CD4-positive, alpha-beta T cell treated with Interleukin-10 for 1 hour (primary cell): Measurements from ENCODE around the gene KLC4.
A peak's percentile ranks its signal among the peaks of the same experiment; 100 is the strongest.
"Not testable (repeated sequence)": the region's sequence is repeated elsewhere in the genome, so short reads cannot be mapped to it uniquely, and the experiment has no call there.

Experiments used
- DNase-seq: peaks from one replicate; pipeline ENCODE4 v3.0.0-alpha.2; 2020

Gene KLC4

GRCh38 chr6:43037197-43037596 lies 22.2 kb upstream of the KLC4 start:
- no peak for DNase-seq

- DNase-seq = no peak
Observed at GRCh38 chr6:43037706-43038105, 21.7 kb upstream of the KLC4 start.

GRCh38 chr6:43038727-43039126 lies 20.7 kb upstream of the KLC4 start:
- no peak for DNase-seq

- no peak for DNase-seq
Observed at GRCh38 chr6:43040542-43041257, 18.7 kb upstream of the KLC4 start.

- not testable (repeated sequence) for DNase-seq
Observed at GRCh38 chr6:43041475-43041874, 18.0 kb upstream of the KLC4 start.

- no peak for DNase-seq
Observed at GRCh38 chr6:43043310-43043709, 16.1 kb upstream of the KLC4 start.

GRCh38 chr6:43045371-43045930 lies 14.0 kb upstream of the KLC4 start:
- DNase-seq = no peak

GRCh38 chr6:43047998-43048397 lies 11.4 kb upstream of the KLC4 start:
- DNase-seq = no peak

GRCh38 chr6:43050981-43051380 lies 8.4 kb upstream of the KLC4 start:
- DNase-seq = no peak

- DNase-seq = no peak
Observed at GRCh38 chr6:43052225-43052841, 7.1 kb upstream of the KLC4 start.

- DNase-seq = no peak
Observed at GRCh38 chr6:43052842-43053544, 6.4 kb upstream of the KLC4 start.

GRCh38 chr6:43053545-43054205 lies 5.8 kb upstream of the KLC4 start, which contains the start of gene CUL7:
CUL7 (minus strand) TSS chr6:43053851; CDS start chr6:43052788, 1,063 bp downstream.
- DNase-seq = peak; percentile 92

- DNase-seq = no peak
Observed at GRCh38 chr6:43054206-43054943, 5.1 kb upstream of the KLC4 start.

- no peak for DNase-seq
Observed at GRCh38 chr6:43055966-43056365, 3.5 kb upstream of the KLC4 start.

GRCh38 chr6:43058531-43058930 lies 900 bp upstream of the KLC4 start:
- no peak for DNase-seq

GRCh38 chr6:43060034-43060754 lies 763 bp downstream of the KLC4 start:
- no peak for DNase-seq

- no peak for DNase-seq
Observed at GRCh38 chr6:43060755-43061633, 1.6 kb downstream of the KLC4 start.

- no peak for DNase-seq
Observed at GRCh38 chr6:43061861-43062260, 2.4 kb downstream of the KLC4 start.

- no peak for DNase-seq
Observed at GRCh38 chr6:43062818-43063217, 3.4 kb downstream of the KLC4 start.

GRCh38 chr6:43070028-43070632 lies 10.7 kb downstream of the KLC4 start:
- peak; percentile 39 for DNase-seq
